Measurements from ENCODE around the gene SLC26A2.

GRCh38 chr5:149988126-149988525, 27.6 kb downstream of the SLC26A2 start:
- TF ChIP-seq CTCF (IDR thresholded peaks at IDR 0.05) (no peak), POLR2AphosphoS5 (IDR thresholded peaks at IDR 0.05) (no peak)

Data from sigmoid colon (tissue), 4 donors.